Fibroblast of lung (primary cell): Measurements from ENCODE around the gene SLC9A1. TPM values are rescaled to one million over a fixed set of nuclear protein-coding genes. Genes with fewer than 3 reads are reported as not detected.

Experiments used
- DNase-seq, 2 donors: peaks; one replicate each; pipeline versions ENCODE4 v3.0.0 to v3.0.0-alpha.2; 2010; ENCODE audit warnings: low read depth in 2 of 2
- H2AFZ ChIP-seq: 2 replicates; pipeline ENCODE4 v1.5.1; 2012; ENCODE audit warnings: low read length, control low read depth, inconsistent platforms
- H3K27ac ChIP-seq: 2 replicates; pipeline ENCODE4 v1.5.1; 2011; ENCODE audit warnings: low read length, control low read depth; ENCODE audit not compliant: insufficient read depth
- H3K27me3 ChIP-seq: 2 replicates; pipeline ENCODE4 v1.5.1; 2011; ENCODE audit warnings: mild to moderate bottlenecking, low read length; ENCODE audit not compliant: control insufficient read depth, insufficient read depth
- H3K36me3 ChIP-seq: 2 replicates; pipeline ENCODE4 v1.5.1; 2011; ENCODE audit warnings: low read length; ENCODE audit not compliant: control insufficient read depth, insufficient read depth
- H3K4me1 ChIP-seq: 2 replicates; pipeline ENCODE4 v1.5.1; 2011; ENCODE audit warnings: low read length; ENCODE audit not compliant: control insufficient read depth, insufficient read depth; ENCODE audit errors: extremely low read depth
- H3K4me2 ChIP-seq: 2 replicates; pipeline ENCODE4 v1.5.1; 2011; ENCODE audit warnings: low read length, control low read depth; ENCODE audit not compliant: insufficient read depth; ENCODE audit errors: extremely low read depth
- H3K4me3 ChIP-seq, 4 experiments: fragments of 200-600 bp in 1 of 4; sonication (generic) in 1 of 4; replicated peaks in 1 of 4; 2 replicates each; pipeline ENCODE4 v1.5.1; 2011 to 2016; ENCODE audit warnings: low read length in 4 of 4, low read depth in 3 of 4, mild to moderate bottlenecking in 3 of 4, control low read depth in 2 of 4, inconsistent platforms in 1 of 4, mixed read lengths in 1 of 4; ENCODE audit not compliant: insufficient read depth in 1 of 4; ENCODE audit errors: control extremely low read depth in 1 of 4
- H3K79me2 ChIP-seq: 2 replicates; pipeline ENCODE4 v1.5.1; 2012; ENCODE audit warnings: mild to moderate bottlenecking, low read length, inconsistent platforms; ENCODE audit not compliant: control insufficient read depth, insufficient read depth
- H3K9ac ChIP-seq: 2 replicates; pipeline ENCODE4 v1.5.1; 2011; ENCODE audit warnings: mild to moderate bottlenecking, low read length, control low read depth; ENCODE audit not compliant: insufficient read depth
- H3K9me3 ChIP-seq: 2 replicates; pipeline ENCODE4 v1.5.1; 2012; ENCODE audit warnings: low read depth, low read length; ENCODE audit not compliant: control insufficient read depth, insufficient read depth
- H4K20me1 ChIP-seq: 2 replicates; pipeline ENCODE4 v1.5.1; 2011; ENCODE audit warnings: low read length; ENCODE audit not compliant: control insufficient read depth, insufficient read depth; ENCODE audit errors: extremely low read depth
- EZH2 ChIP-seq: IDR thresholded peaks from 2 replicates; pipeline ENCODE4 v1.5.1; 2012; ENCODE audit warnings: low read length, control low read depth, mild to moderate bottlenecking; ENCODE audit errors: missing control alignments
- polyA plus RNA-seq, 2 donors: library from polyadenylated mRNA; depleted of rRNA in 1 of 2; stranded (reverse) in 1 of 2; unstranded in 1 of 2; fragments of >200 nt; gene quantifications; 2 replicates each; pipeline ENCODE4 v1.2.1, GENCODE V29; 2011 to 2012; ENCODE audit warnings: missing spikeins in 1 of 2
- total RNA-seq: library from RNA; depleted of rRNA; stranded (reverse); fragments of >200 nt; gene quantifications from 2 replicates; pipeline ENCODE4 v1.2.1, GENCODE V29; 2014
- TF ChIP-seq, protein P1 (sequence below), 2 donors: IDR thresholded peaks in 1 of 2; conservative IDR thresholded peaks in 1 of 2; 1 replicate in 1 of 2; 2 replicates in 1 of 2; pipeline ENCODE4 v1.5.1; 2011 to 2012; ENCODE audit warnings: low read length in 2 of 2, control low read depth in 1 of 2, inconsistent platforms in 1 of 2, low read depth in 1 of 2, mild to moderate bottlenecking in 1 of 2

The SLC9A1 gene
- total and polyA plus RNA-seq, 2 donors (not counting 1 experiment from before 2014, with no cell fraction given), result 4.9 to 10.4 TPM

DNA sequence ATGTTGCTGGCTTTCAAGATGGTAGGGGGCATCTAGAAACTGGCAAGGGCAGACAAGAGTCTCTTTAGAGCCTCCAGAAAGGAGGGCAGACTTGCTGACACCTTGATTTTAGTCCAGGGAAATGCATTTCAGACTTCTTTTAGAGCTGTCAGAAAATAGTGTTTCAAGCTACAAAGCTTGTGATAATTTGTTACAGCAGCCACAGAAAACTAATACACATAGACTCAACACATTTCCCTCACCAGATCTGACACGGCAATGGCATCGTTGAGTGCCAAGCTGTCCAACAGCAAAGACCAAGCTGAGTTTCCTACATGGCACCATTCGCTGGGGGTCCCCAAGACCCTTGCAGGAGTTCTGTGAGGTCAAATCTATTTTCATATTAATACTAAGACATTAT lies 62.0 kb downstream of the SLC9A1 start:
- no peaks in the 10 kb centered on the region for H3K79me2 ChIP-seq
- no peak overlapping the region for H3K9ac ChIP-seq
- no peaks in the 10 kb centered on the region for H3K36me3 ChIP-seq
- no peak overlapping the region for H3K4me2 ChIP-seq
- no peaks in the 10 kb centered on the region for H3K4me1 ChIP-seq
- H4K20me1 ChIP-seq, result no peaks in the 10 kb centered on the region
- H3K4me3 ChIP-seq, result no peak overlapping the region
- H3K9me3 ChIP-seq, result no peaks in the 10 kb centered on the region
- no peak overlapping the region for H3K27ac ChIP-seq
- no peaks in the 10 kb centered on the region for H3K27me3 ChIP-seq
- no peak overlapping the region for H2AFZ ChIP-seq
- no peak for DNase-seq
- TF ChIP-seq, protein P1, sequence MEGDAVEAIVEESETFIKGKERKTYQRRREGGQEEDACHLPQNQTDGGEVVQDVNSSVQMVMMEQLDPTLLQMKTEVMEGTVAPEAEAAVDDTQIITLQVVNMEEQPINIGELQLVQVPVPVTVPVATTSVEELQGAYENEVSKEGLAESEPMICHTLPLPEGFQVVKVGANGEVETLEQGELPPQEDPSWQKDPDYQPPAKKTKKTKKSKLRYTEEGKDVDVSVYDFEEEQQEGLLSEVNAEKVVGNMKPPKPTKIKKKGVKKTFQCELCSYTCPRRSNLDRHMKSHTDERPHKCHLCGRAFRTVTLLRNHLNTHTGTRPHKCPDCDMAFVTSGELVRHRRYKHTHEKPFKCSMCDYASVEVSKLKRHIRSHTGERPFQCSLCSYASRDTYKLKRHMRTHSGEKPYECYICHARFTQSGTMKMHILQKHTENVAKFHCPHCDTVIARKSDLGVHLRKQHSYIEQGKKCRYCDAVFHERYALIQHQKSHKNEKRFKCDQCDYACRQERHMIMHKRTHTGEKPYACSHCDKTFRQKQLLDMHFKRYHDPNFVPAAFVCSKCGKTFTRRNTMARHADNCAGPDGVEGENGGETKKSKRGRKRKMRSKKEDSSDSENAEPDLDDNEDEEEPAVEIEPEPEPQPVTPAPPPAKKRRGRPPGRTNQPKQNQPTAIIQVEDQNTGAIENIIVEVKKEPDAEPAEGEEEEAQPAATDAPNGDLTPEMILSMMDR (conservative IDR thresholded peaks at IDR 0.05 in 1 of 2, IDR thresholded peaks at IDR 0.05 in 1 of 2; ENCODE audit: low read depth in 1 of 2, low read length in 2 of 2), result no peak
- no peak for TF ChIP-seq EZH2

DNA sequence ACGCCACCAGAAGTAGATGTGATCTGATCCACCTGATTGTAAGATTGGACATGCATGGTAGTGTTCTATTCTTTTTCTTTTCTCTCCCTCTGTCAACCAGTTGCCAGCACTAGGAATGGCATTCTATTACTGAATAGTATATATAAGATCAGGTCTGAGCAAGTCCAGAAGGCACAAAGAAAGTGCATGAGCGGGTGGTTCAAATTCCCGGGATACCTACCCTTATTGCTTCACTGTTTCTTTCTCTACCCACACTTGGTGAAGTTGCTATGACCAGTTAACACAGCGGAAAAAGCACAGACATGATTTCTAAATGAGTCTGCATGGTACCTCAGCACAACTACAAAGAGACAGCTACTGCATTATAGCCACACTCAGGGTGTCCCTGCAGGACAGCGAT lies 64.0 kb downstream of the SLC9A1 start:
- H3K27me3 ChIP-seq, result no peaks in the 10 kb centered on the region
- no peaks in the 10 kb centered on the region for H3K36me3 ChIP-seq
- no peaks in the 10 kb centered on the region for H3K4me1 ChIP-seq
- H3K9me3 ChIP-seq, result no peaks in the 10 kb centered on the region
- H3K4me3 ChIP-seq, result no peak overlapping the region
- H3K27ac ChIP-seq, result no peak overlapping the region
- no peak overlapping the region for H2AFZ ChIP-seq
- no peaks in the 10 kb centered on the region for H3K79me2 ChIP-seq
- H4K20me1 ChIP-seq, result no peaks in the 10 kb centered on the region
- no peak for DNase-seq
- no peak overlapping the region for H3K4me2 ChIP-seq
- H3K9ac ChIP-seq, result no peak overlapping the region
- TF ChIP-seq EZH2, result no peak
- TF ChIP-seq, protein P1 (conservative IDR thresholded peaks at IDR 0.05 in 1 of 2, IDR thresholded peaks at IDR 0.05 in 1 of 2; ENCODE audit: low read depth in 1 of 2, low read length in 2 of 2), result no peak

- H3K4me3 ChIP-seq, result no peak overlapping the region
- no peaks in the 10 kb centered on the region for H3K4me1 ChIP-seq
- no peaks in the 10 kb centered on the region for H4K20me1 ChIP-seq
- H3K27ac ChIP-seq, result no peak overlapping the region
- DNase-seq, result no peak
- no peak overlapping the region for H3K9ac ChIP-seq
- H3K4me2 ChIP-seq, result no peak overlapping the region
- H3K27me3 ChIP-seq, result no peaks in the 10 kb centered on the region
- no peak overlapping the region for H2AFZ ChIP-seq
- no peaks in the 10 kb centered on the region for H3K36me3 ChIP-seq
- TF ChIP-seq, protein P1 (conservative IDR thresholded peaks at IDR 0.05 in 1 of 2, IDR thresholded peaks at IDR 0.05 in 1 of 2; ENCODE audit: low read depth in 1 of 2, low read length in 2 of 2), result no peak
- no peak for TF ChIP-seq EZH2
- no peaks in the 10 kb centered on the region for H3K79me2 ChIP-seq
- no peaks in the 10 kb centered on the region for H3K9me3 ChIP-seq
These were observed 67.3 kb downstream of the SLC9A1 start for GRCh38 chr1:27087371-27088220.
